ENCODE data around the gene FATE1. TPM values are rescaled to one million over a fixed set of nuclear protein-coding genes. Genes with fewer than 3 reads are reported as not detected.

The FATE1 gene
- total and polyA plus RNA-seq, 2 donors: 5.0 to 5.5 TPM

DNA sequence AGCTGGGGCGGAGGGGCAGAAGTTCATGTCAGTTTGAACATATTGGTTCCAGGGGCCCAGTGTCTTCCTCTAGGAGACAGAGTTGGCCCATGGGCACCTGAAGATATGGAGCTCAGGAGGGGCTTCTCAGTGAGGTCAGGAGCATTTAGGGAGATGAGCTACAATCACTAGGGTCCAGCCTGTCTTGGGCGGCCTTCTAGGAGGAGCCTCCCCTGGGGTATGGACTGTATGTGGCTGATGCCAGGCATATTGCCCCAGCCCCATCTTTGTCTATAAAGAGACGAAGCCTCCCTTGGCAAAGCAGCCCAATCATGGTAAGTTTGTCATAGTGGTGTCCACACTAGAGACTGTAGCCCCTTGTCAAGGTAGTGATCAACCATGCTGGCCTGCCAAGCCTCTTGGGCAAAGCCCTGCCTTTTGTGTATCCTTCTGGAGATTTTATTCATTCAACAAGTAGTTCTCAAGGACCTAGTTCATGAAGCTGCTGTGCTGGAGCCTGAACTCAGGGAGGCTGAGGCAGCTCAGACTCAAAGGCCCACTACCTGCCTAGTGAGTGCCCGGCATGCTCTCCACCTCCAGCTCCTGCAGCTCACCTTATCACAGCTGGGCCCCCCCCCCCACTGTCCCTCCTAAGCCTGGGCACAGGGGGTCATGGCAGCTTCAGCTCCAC lies 13.4 kb downstream of the FATE1 start:
- Histone ChIP-seq H3K27ac (ENCODE audit: low read depth in 1 of 2, low read length in 1 of 2) (no peak overlapping the region), H3K27me3 (ENCODE audit: control insufficient read depth in 2 of 2, insufficient read depth in 1 of 2, low read length in 1 of 2) (no peaks in the 10 kb centered on the region), H3K4me1 (ENCODE audit: control insufficient read depth in 2 of 2, insufficient read depth in 2 of 2, low read length in 2 of 2) (no peaks in the 10 kb centered on the region), H3K9me3 (ENCODE audit: control insufficient read depth in 2 of 2, insufficient read depth in 1 of 2, low read length in 1 of 2) (no peaks in the 10 kb centered on the region), H3K4me3 (ENCODE audit: low read length in 2 of 2) (no peak overlapping the region), H3K36me3 (ENCODE audit: control insufficient read depth in 2 of 2, insufficient read depth in 2 of 2, low read length in 1 of 2) (no peaks in the 10 kb centered on the region)
- DNase-seq (ENCODE audit: low read depth in 6 of 9, low spot score in 9 of 9): no peak
- WGBS: 95% methylated on average over 4 of the region's 4 CpGs

DNA sequence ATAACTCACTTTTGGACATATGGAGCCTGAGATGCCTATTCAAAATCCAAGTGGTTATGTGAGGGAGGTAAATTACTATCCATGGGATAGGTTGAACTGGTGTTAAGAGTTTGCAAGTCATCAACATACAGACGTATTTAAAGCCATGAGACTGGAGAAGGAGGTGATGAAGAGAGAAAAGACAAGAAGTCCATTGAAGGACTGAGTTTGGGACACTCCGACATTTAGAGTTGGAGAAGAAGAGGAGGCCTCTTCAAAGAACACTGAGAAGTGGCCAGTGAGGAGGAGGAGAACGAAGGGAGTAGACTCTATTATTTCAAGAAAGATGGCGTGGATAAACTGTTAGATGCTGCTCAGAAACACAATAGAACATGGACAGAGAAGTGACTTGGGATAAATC lies 18.6 kb downstream of the FATE1 start, which contains the start of gene CNGA2:
Gene CNGA2 (plus strand): TSS at position 301 of the 400 bp plus-strand sequence. CDS start 3,738 bp downstream, outside the sequence.
- H3K27ac ChIP-seq (ENCODE audit: low read depth in 1 of 2, low read length in 1 of 2): no peak within 1 kb of the TSS
- no peak for DNase-seq (ENCODE audit: low read depth in 6 of 9, low spot score in 9 of 9)
- 91% methylated on average over 4 of the region's 4 CpGs for WGBS
- no peaks in the 10 kb centered on the region for H3K36me3 ChIP-seq (ENCODE audit: control insufficient read depth in 2 of 2, insufficient read depth in 2 of 2, low read length in 1 of 2)
- H3K4me1 ChIP-seq (ENCODE audit: control insufficient read depth in 2 of 2, insufficient read depth in 2 of 2, low read length in 2 of 2): no peaks in the 10 kb centered on the region
- H3K4me3 ChIP-seq (ENCODE audit: low read length in 2 of 2): no peak within 1 kb of the TSS
- no peaks in the 10 kb centered on the region for H3K9me3 ChIP-seq (ENCODE audit: control insufficient read depth in 2 of 2, insufficient read depth in 1 of 2, low read length in 1 of 2)
- H3K27me3 ChIP-seq (ENCODE audit: control insufficient read depth in 2 of 2, insufficient read depth in 1 of 2, low read length in 1 of 2): no peaks in the 10 kb centered on the region

DNA sequence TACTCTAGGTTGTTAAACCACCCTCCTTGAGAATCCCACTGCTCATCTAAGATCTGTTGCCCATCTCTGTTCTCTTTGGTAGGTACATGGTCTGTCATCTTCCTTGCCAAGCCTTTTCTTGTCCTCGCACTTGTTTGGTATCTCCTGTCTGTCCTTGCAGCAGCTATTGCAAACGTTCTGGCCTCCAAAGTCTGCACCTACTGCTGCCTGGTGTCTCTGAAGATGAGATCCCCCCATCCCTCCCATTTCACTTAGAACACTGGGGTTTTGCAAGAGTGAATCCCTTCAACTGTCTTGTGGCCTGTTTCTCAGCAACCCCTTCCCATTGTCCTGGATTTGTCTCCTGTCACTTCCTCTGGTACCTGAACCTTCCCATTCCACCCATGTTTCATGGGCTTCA lies 19.4 kb downstream of the FATE1 start:
- 94% methylated on average over 2 of the region's 2 CpGs for WGBS
- Histone ChIP-seq H3K4me3 (ENCODE audit: low read length in 2 of 2) (no peak overlapping the region), H3K4me1 (ENCODE audit: control insufficient read depth in 2 of 2, insufficient read depth in 2 of 2, low read length in 2 of 2) (no peaks in the 10 kb centered on the region), H3K9me3 (ENCODE audit: control insufficient read depth in 2 of 2, insufficient read depth in 1 of 2, low read length in 1 of 2) (no peaks in the 10 kb centered on the region), H3K36me3 (ENCODE audit: control insufficient read depth in 2 of 2, insufficient read depth in 2 of 2, low read length in 1 of 2) (no peaks in the 10 kb centered on the region), H3K27me3 (ENCODE audit: control insufficient read depth in 2 of 2, insufficient read depth in 1 of 2, low read length in 1 of 2) (no peaks in the 10 kb centered on the region), H3K27ac (ENCODE audit: low read depth in 1 of 2, low read length in 1 of 2) (no peak overlapping the region)
- DNase-seq (ENCODE audit: low read depth in 6 of 9, low spot score in 9 of 9): no peak

DNA sequence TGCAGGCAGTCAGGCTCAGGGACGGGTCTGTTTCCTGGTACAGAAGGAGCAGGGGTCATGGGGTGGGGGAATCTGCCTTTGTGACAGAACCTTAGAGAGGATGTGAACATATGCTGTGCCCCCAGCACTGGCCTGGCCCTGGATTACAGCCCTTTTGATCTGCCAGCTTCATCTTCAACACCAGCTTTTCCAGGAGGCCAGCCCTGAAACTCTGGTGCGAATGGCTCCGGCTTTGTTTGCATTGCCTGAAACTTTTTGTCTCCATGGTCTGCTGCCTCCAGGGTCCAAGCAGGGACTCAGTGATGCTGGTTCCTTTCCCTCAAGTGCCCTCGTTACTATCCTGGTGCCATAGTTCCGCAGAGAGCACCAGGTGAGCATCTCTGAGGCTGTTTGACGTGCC lies 20.9 kb downstream of the FATE1 start:
- Histone ChIP-seq H3K4me3 (ENCODE audit: low read length in 2 of 2) (no peak overlapping the region), H3K27me3 (ENCODE audit: control insufficient read depth in 2 of 2, insufficient read depth in 1 of 2, low read length in 1 of 2) (no peaks in the 10 kb centered on the region), H3K4me1 (ENCODE audit: control insufficient read depth in 2 of 2, insufficient read depth in 2 of 2, low read length in 2 of 2) (no peaks in the 10 kb centered on the region), H3K9me3 (ENCODE audit: control insufficient read depth in 2 of 2, insufficient read depth in 1 of 2, low read length in 1 of 2) (no peaks in the 10 kb centered on the region), H3K27ac (ENCODE audit: low read depth in 1 of 2, low read length in 1 of 2) (no peak overlapping the region), H3K36me3 (ENCODE audit: control insufficient read depth in 2 of 2, insufficient read depth in 2 of 2, low read length in 1 of 2) (no peaks in the 10 kb centered on the region)
- DNase-seq (ENCODE audit: low read depth in 6 of 9, low spot score in 9 of 9): no peak
- WGBS: 87% methylated on average over 6 of the region's 6 CpGs

DNA sequence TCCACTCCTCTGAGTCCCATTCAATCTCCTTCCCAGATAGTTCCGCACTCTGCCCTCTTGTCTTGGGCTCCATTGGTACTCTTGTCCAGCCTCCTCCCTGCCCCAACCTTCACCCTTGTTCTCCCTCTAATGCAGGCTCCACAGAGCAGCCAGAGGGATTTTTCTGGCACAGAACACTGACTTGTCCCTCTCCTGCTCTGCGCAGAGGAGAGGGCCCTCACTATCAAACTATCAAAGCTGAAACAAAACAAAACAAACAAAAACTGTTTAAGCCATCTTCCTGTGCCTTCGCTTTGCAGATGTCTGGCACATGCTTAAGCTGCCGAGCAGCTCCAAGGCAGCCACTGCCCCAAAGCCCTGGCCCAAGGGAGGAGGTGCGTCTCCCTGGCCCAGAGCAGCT lies 21.7 kb downstream of the FATE1 start:
- Histone ChIP-seq H3K36me3 (ENCODE audit: control insufficient read depth in 2 of 2, insufficient read depth in 2 of 2, low read length in 1 of 2) (no peaks in the 10 kb centered on the region), H3K9me3 (ENCODE audit: control insufficient read depth in 2 of 2, insufficient read depth in 1 of 2, low read length in 1 of 2) (no peaks in the 10 kb centered on the region), H3K4me1 (ENCODE audit: control insufficient read depth in 2 of 2, insufficient read depth in 2 of 2, low read length in 2 of 2) (no peaks in the 10 kb centered on the region), H3K27ac (ENCODE audit: low read depth in 1 of 2, low read length in 1 of 2) (no peak overlapping the region), H3K4me3 (ENCODE audit: low read length in 2 of 2) (no peak overlapping the region), H3K27me3 (ENCODE audit: control insufficient read depth in 2 of 2, insufficient read depth in 1 of 2, low read length in 1 of 2) (no peaks in the 10 kb centered on the region)
- DNase-seq (ENCODE audit: low read depth in 6 of 9, low spot score in 9 of 9): no peak
- WGBS: 87% methylated on average over 5 of the region's 5 CpGs

DNA sequence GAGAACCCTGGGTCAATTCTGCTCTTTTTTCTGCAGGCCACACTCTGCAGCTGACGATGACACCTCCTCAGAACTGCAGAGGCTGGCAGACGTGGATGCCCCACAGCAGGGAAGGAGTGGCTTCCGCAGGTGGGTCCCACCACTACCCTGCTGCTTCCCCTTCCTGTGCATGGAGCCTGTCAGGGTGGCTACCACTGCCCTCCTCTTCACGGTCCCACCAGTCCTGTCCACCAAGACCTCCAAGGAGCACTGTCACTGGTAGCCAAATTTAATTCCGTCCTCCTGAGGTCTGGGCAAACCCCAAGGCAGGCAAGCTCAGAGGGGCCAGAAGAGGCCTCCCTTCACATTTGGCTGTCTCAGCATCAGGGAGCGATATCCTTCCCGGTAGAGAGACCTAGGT lies 22.9 kb downstream of the FATE1 start:
- Histone ChIP-seq H3K4me3 (ENCODE audit: low read length in 2 of 2) (no peak overlapping the region), H3K9me3 (ENCODE audit: control insufficient read depth in 2 of 2, insufficient read depth in 1 of 2, low read length in 1 of 2) (no peaks in the 10 kb centered on the region)

DNA sequence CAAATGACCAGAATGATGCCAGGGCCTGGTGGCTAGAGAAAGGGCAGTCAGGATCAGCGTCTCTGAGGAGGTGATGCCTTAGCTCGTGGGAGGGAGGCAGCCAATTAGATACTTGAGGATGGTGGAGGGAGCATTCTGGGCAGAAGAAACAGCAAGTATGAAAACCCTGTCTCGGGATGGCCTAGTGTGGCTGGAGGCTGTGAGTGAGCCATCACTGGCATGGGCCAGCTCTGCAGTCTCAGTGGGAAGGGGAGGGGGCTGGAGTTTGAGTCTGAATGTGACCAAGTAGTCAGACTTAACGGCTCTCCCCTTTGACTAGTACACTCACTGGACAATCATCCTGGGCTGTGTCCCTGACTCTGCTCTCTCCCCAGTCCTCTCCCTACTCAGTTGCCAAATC lies 25.8 kb downstream of the FATE1 start:
- WGBS: 91% methylated on average over 4 of the region's 4 CpGs
- Histone ChIP-seq H3K9me3 (ENCODE audit: control insufficient read depth in 2 of 2, insufficient read depth in 1 of 2, low read length in 1 of 2) (no peaks in the 10 kb centered on the region), H3K4me1 (ENCODE audit: control insufficient read depth in 2 of 2, insufficient read depth in 2 of 2, low read length in 2 of 2) (no peaks in the 10 kb centered on the region), H3K27ac (ENCODE audit: low read depth in 1 of 2, low read length in 1 of 2) (no peak overlapping the region), H3K4me3 (ENCODE audit: low read length in 2 of 2) (no peak overlapping the region), H3K27me3 (ENCODE audit: control insufficient read depth in 2 of 2, insufficient read depth in 1 of 2, low read length in 1 of 2) (no peaks in the 10 kb centered on the region), H3K36me3 (ENCODE audit: control insufficient read depth in 2 of 2, insufficient read depth in 2 of 2, low read length in 1 of 2) (no peaks in the 10 kb centered on the region)
- no peak for DNase-seq (ENCODE audit: low read depth in 6 of 9, low spot score in 9 of 9)

More for the DNA sequence above, 22.9 kb downstream of the FATE1 start:
- Histone ChIP-seq H3K4me1 (ENCODE audit: control insufficient read depth in 2 of 2, insufficient read depth in 2 of 2, low read length in 2 of 2) (no peaks in the 10 kb centered on the region), H3K36me3 (ENCODE audit: control insufficient read depth in 2 of 2, insufficient read depth in 2 of 2, low read length in 1 of 2) (no peaks in the 10 kb centered on the region), H3K27ac (ENCODE audit: low read depth in 1 of 2, low read length in 1 of 2) (no peak overlapping the region), H3K27me3 (ENCODE audit: control insufficient read depth in 2 of 2, insufficient read depth in 1 of 2, low read length in 1 of 2) (no peaks in the 10 kb centered on the region)
- 86% methylated on average over 7 of the region's 7 CpGs for WGBS
- no peak for DNase-seq (ENCODE audit: low read depth in 6 of 9, low spot score in 9 of 9)

DNA sequence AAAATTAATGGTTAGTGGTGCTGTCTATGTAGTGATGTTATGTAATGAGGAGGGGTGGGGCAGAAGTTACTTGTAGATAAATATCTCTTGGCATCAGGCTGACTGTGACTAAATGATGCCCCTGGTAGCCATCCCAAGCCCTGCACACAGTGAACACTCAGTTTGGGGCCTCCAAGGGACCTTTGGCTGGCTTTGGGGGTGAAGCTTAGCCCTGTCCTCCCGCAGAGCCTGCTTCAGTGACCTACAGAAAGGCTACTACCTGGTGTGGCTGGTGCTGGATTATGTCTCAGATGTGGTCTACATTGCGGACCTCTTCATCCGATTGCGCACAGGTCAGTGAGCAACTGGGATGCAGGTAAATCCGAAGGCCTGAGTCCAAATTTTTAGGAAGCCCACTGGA lies 26.5 kb downstream of the FATE1 start:
- no peak for DNase-seq (ENCODE audit: low read depth in 6 of 9, low spot score in 9 of 9)
- WGBS: 94% methylated on average over 5 of the region's 5 CpGs
- H3K9me3 ChIP-seq (ENCODE audit: control insufficient read depth in 2 of 2, insufficient read depth in 1 of 2, low read length in 1 of 2): no peaks in the 10 kb centered on the region

DNA sequence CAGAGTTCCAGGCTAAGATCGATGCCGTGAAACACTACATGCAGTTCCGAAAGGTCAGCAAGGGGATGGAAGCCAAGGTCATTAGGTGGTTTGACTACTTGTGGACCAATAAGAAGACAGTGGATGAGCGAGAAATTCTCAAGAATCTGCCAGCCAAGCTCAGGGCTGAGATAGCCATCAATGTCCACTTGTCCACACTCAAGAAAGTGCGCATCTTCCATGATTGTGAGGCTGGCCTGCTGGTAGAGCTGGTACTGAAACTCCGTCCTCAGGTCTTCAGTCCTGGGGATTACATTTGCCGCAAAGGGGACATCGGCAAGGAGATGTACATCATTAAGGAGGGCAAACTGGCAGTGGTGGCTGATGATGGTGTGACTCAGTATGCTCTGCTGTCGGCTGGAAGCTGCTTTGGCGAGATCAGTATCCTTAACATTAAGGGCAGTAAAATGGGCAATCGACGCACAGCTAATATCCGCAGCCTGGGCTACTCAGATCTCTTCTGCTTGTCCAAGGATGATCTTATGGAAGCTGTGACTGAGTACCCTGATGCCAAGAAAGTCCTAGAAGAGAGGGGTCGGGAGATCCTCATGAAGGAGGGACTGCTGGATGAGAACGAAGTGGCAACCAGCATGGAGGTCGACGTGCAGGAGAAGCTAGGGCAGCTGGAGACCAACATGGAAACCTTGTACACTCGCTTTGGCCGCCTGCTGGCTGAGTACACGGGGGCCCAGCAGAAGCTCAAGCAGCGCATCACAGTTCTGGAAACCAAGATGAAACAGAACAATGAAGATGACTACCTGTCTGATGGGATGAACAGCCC lies 28.0 kb downstream of the FATE1 start:
- no peak for DNase-seq (ENCODE audit: low read depth in 6 of 9, low spot score in 9 of 9)
- H3K27me3 ChIP-seq (ENCODE audit: control insufficient read depth in 2 of 2, insufficient read depth in 1 of 2, low read length in 1 of 2): no peaks in the 10 kb centered on the region
- H3K4me1 ChIP-seq (ENCODE audit: control insufficient read depth in 2 of 2, insufficient read depth in 2 of 2, low read length in 2 of 2): no peaks in the 10 kb centered on the region
- WGBS: 98% methylated on average over 21 of the region's 21 CpGs
- no peaks in the 10 kb centered on the region for H3K9me3 ChIP-seq (ENCODE audit: control insufficient read depth in 2 of 2, insufficient read depth in 1 of 2, low read length in 1 of 2)
- H3K4me3 ChIP-seq (ENCODE audit: low read length in 2 of 2): no peak overlapping the region
- H3K27ac ChIP-seq (ENCODE audit: low read depth in 1 of 2, low read length in 1 of 2): no peak overlapping the region
- H3K36me3 ChIP-seq (ENCODE audit: control insufficient read depth in 2 of 2, insufficient read depth in 2 of 2, low read length in 1 of 2): no peaks in the 10 kb centered on the region

More for the DNA sequence above, 26.5 kb downstream of the FATE1 start:
- no peaks in the 10 kb centered on the region for H3K36me3 ChIP-seq (ENCODE audit: control insufficient read depth in 2 of 2, insufficient read depth in 2 of 2, low read length in 1 of 2)
- H3K27ac ChIP-seq (ENCODE audit: low read depth in 1 of 2, low read length in 1 of 2): no peak overlapping the region
- H3K4me1 ChIP-seq (ENCODE audit: control insufficient read depth in 2 of 2, insufficient read depth in 2 of 2, low read length in 2 of 2): no peaks in the 10 kb centered on the region
- H3K27me3 ChIP-seq (ENCODE audit: control insufficient read depth in 2 of 2, insufficient read depth in 1 of 2, low read length in 1 of 2): no peaks in the 10 kb centered on the region
- H3K4me3 ChIP-seq (ENCODE audit: low read length in 2 of 2): no peak overlapping the region
